H1 (cell line): Measurements from ENCODE around the gene TMED4. TPM values are rescaled to one million over a fixed set of nuclear protein-coding genes. Genes with fewer than 3 reads are reported as not detected.

Experiments
- EP300 ChIP-seq, 2 experiments: IDR thresholded peaks; 1 replicate in 1 of 2; 2 replicates in 1 of 2; pipeline ENCODE4 v1.6.1; 2011 to 2012; ENCODE audit warnings: low read depth in 2 of 2, low read length in 2 of 2, mild to moderate bottlenecking in 2 of 2, borderline replicate concordance in 1 of 2, inconsistent platforms in 1 of 2, moderate library complexity in 1 of 2
- FOSL1 ChIP-seq: IDR thresholded peaks from 2 replicates; pipeline ENCODE4 v1.6.1; 2011; ENCODE audit warnings: mild to moderate bottlenecking, low read depth, low read length, moderate library complexity; ENCODE audit not compliant: insufficient read depth
- SIRT6 ChIP-seq: IDR thresholded peaks from one replicate; pipeline ENCODE4 v1.7.1; 2012; ENCODE audit warnings: low read length, inconsistent platforms
- SP4 ChIP-seq: IDR thresholded peaks from 2 replicates; pipeline ENCODE4 v1.6.1; 2012; ENCODE audit warnings: low read length, inconsistent platforms
- TEAD4 ChIP-seq: IDR thresholded peaks from 2 replicates; pipeline ENCODE4 v1.6.1; 2012; ENCODE audit warnings: low read depth, low read length, inconsistent platforms, mixed read lengths
- ZNF274 ChIP-seq: IDR thresholded peaks from 2 replicates; pipeline ENCODE4 v1.7.0; 2012; ENCODE audit warnings: low read length, borderline replicate concordance; ENCODE audit errors: extremely low read depth
- polyA plus RNA-seq, 7 experiments: library from polyadenylated mRNA; depleted of rRNA in 3 of 7; stranded (reverse) in 5 of 7; unstranded in 2 of 7; fragments of >200 nt in 5 of 7; fragments of 200-250 nt in 2 of 7; gene quantifications; 1 replicate in 5 of 7; 2 replicates in 1 of 7; 4 replicates in 1 of 7; pipeline versions ENCODE4 v1.2.1 to v1.2.3, GENCODE V29; 2011 to 2013; ENCODE audit warnings: missing spikeins in 2 of 7, mixed read lengths in 2 of 7
- total RNA-seq: library from RNA; stranded (reverse); fragmentation: NEBNext Ultra II Directional; extraction: Animal tissue kit (Norgen Biotek cat#: 25700); gene quantifications from 2 replicates; pipeline ENCODE4 v1.2.1, GENCODE V29; 2021
- TF ChIP-seq, protein P1 (sequence below): fragments of 300-600 bp; sonication (generic); IDR thresholded peaks from 2 replicates; pipeline ENCODE4 v1.7.1; 2012; ENCODE audit warnings: low read length, moderate library complexity, mild to moderate bottlenecking, inconsistent platforms; ENCODE audit not compliant: insufficient replicate concordance
- TF ChIP-seq, protein P2 (sequence below): IDR thresholded peaks from 2 replicates; pipeline ENCODE4 v1.6.1; 2011; ENCODE audit warnings: low read length, improper control_type of control experiment

TMED4 gene
- total and polyA plus RNA-seq, 2 of the 8 experiments (the other 6 are each of a cell fraction or from before 2014, with no cell fraction given): 44.9 to 76.7 TPM

DNA sequence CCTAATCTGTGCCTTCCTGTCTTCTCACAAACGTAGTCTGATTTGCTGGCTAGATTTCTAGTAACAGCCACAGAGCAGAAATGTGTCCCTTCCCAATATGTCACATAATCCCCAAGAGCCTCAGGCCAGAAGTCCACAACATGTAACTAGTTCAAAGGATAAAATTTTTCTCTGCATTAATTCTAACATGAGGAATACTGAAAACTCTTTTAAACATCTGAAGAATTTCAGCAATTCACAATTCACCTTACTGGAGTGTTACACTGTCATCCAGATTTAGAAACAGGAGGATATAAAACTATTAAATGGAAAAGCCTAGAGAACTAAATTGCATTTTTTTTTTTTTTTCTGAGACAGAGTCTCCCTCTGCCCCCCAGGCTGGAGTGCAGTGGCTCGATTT, 5.8 kb downstream of the TMED4 start (continued):
- TF ChIP-seq, protein P1, sequence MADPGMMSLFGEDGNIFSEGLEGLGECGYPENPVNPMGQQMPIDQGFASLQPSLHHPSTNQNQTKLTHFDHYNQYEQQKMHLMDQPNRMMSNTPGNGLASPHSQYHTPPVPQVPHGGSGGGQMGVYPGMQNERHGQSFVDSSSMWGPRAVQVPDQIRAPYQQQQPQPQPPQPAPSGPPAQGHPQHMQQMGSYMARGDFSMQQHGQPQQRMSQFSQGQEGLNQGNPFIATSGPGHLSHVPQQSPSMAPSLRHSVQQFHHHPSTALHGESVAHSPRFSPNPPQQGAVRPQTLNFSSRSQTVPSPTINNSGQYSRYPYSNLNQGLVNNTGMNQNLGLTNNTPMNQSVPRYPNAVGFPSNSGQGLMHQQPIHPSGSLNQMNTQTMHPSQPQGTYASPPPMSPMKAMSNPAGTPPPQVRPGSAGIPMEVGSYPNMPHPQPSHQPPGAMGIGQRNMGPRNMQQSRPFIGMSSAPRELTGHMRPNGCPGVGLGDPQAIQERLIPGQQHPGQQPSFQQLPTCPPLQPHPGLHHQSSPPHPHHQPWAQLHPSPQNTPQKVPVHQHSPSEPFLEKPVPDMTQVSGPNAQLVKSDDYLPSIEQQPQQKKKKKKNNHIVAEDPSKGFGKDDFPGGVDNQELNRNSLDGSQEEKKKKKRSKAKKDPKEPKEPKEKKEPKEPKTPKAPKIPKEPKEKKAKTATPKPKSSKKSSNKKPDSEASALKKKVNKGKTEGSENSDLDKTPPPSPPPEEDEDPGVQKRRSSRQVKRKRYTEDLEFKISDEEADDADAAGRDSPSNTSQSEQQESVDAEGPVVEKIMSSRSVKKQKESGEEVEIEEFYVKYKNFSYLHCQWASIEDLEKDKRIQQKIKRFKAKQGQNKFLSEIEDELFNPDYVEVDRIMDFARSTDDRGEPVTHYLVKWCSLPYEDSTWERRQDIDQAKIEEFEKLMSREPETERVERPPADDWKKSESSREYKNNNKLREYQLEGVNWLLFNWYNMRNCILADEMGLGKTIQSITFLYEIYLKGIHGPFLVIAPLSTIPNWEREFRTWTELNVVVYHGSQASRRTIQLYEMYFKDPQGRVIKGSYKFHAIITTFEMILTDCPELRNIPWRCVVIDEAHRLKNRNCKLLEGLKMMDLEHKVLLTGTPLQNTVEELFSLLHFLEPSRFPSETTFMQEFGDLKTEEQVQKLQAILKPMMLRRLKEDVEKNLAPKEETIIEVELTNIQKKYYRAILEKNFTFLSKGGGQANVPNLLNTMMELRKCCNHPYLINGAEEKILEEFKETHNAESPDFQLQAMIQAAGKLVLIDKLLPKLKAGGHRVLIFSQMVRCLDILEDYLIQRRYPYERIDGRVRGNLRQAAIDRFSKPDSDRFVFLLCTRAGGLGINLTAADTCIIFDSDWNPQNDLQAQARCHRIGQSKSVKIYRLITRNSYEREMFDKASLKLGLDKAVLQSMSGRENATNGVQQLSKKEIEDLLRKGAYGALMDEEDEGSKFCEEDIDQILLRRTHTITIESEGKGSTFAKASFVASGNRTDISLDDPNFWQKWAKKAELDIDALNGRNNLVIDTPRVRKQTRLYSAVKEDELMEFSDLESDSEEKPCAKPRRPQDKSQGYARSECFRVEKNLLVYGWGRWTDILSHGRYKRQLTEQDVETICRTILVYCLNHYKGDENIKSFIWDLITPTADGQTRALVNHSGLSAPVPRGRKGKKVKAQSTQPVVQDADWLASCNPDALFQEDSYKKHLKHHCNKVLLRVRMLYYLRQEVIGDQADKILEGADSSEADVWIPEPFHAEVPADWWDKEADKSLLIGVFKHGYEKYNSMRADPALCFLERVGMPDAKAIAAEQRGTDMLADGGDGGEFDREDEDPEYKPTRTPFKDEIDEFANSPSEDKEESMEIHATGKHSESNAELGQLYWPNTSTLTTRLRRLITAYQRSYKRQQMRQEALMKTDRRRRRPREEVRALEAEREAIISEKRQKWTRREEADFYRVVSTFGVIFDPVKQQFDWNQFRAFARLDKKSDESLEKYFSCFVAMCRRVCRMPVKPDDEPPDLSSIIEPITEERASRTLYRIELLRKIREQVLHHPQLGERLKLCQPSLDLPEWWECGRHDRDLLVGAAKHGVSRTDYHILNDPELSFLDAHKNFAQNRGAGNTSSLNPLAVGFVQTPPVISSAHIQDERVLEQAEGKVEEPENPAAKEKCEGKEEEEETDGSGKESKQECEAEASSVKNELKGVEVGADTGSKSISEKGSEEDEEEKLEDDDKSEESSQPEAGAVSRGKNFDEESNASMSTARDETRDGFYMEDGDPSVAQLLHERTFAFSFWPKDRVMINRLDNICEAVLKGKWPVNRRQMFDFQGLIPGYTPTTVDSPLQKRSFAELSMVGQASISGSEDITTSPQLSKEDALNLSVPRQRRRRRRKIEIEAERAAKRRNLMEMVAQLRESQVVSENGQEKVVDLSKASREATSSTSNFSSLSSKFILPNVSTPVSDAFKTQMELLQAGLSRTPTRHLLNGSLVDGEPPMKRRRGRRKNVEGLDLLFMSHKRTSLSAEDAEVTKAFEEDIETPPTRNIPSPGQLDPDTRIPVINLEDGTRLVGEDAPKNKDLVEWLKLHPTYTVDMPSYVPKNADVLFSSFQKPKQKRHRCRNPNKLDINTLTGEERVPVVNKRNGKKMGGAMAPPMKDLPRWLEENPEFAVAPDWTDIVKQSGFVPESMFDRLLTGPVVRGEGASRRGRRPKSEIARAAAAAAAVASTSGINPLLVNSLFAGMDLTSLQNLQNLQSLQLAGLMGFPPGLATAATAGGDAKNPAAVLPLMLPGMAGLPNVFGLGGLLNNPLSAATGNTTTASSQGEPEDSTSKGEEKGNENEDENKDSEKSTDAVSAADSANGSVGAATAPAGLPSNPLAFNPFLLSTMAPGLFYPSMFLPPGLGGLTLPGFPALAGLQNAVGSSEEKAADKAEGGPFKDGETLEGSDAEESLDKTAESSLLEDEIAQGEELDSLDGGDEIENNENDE: no peak
- TF ChIP-seq SIRT6: no peak
- TF ChIP-seq ZNF274: no peak
- TF ChIP-seq, protein P2, sequence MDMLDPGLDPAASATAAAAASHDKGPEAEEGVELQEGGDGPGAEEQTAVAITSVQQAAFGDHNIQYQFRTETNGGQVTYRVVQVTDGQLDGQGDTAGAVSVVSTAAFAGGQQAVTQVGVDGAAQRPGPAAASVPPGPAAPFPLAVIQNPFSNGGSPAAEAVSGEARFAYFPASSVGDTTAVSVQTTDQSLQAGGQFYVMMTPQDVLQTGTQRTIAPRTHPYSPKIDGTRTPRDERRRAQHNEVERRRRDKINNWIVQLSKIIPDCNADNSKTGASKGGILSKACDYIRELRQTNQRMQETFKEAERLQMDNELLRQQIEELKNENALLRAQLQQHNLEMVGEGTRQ: no peak
- TF ChIP-seq EP300 (IDR thresholded peaks at IDR 0.05; ENCODE audit: borderline replicate concordance in 1 of 2, low read depth in 2 of 2, low read length in 2 of 2): no peak
- TF ChIP-seq TEAD4: no peak
- no peak for TF ChIP-seq SP4
- no peak for TF ChIP-seq FOSL1
- TF ChIP-seq, all 59 proteins: peak for 0
